GM21423 (cell line): Measurements from ENCODE around the gene LRRC66.

ENCODE experiments used
- ATAC-seq: cut with Tn5 transposase; IDR thresholded peaks from one replicate; pipeline ENCODE4 v1.9.1; 2021; ENCODE audit warnings: mild to moderate bottlenecking, moderate library complexity; ENCODE audit not compliant: unreplicated experiment

Gene LRRC66

GRCh38 chr4:52012651-52013050, 7.5 kb downstream of the LRRC66 start:
- no peak for ATAC-seq

- no peak for ATAC-seq
Measured at GRCh38 chr4:52010986-52011385, 9.2 kb downstream of the LRRC66 start.

- ATAC-seq, result no peak
Measured at GRCh38 chr4:52006887-52007286, 13.3 kb downstream of the LRRC66 start.

- ATAC-seq, result no peak
Measured at GRCh38 chr4:52005604-52006273, 14.4 kb downstream of the LRRC66 start.

- no peak for ATAC-seq
Measured at GRCh38 chr4:52004414-52004813, 15.7 kb downstream of the LRRC66 start.

GRCh38 chr4:52001616-52002015, 18.5 kb downstream of the LRRC66 start:
- ATAC-seq, result no peak

- no peak for ATAC-seq
Measured at GRCh38 chr4:51999250-51999649, 20.9 kb downstream of the LRRC66 start.

- no peak for ATAC-seq
Measured at GRCh38 chr4:51998837-51999236, 21.3 kb downstream of the LRRC66 start.

GRCh38 chr4:51997647-51998046, 22.5 kb downstream of the LRRC66 start:
- no peak for ATAC-seq

GRCh38 chr4:51995647-51996220, 24.4 kb downstream of the LRRC66 start:
- no peak for ATAC-seq

- ATAC-seq, result no peak
Measured at GRCh38 chr4:51965862-51966261, 54.3 kb downstream of the LRRC66 start.

GRCh38 chr4:51963841-51964517, 56.2 kb downstream of the LRRC66 start:
- no peak for ATAC-seq

GRCh38 chr4:51960486-51960885, 59.7 kb downstream of the LRRC66 start:
- no peak for ATAC-seq

GRCh38 chr4:51958199-51958968, 61.8 kb downstream of the LRRC66 start:
- no peak for ATAC-seq
